SU-DHL-6 (cell line): Measurements from ENCODE around the gene TIPARP.

Experiments used
- H2AFZ ChIP-seq: fragments of 200-600 bp; sonication (generic); 2 replicates; pipeline ENCODE4 v1.6.1; 2014; ENCODE audit warnings: low read depth, mild to moderate bottlenecking, moderate library complexity, mixed read lengths, antibody characterized with exemption, low read length; ENCODE audit not compliant: severe bottlenecking
- H3F3A ChIP-seq: fragments of 200-600 bp; shearing (Covaris generic); 2 replicates; pipeline ENCODE4 v1.6.0; 2016; ENCODE audit warnings: antibody characterized with exemption, mild to moderate bottlenecking; ENCODE audit not compliant: insufficient read depth
- H3K27ac ChIP-seq: fragments of 200-600 bp; sonication (generic); 2 replicates; pipeline ENCODE4 v1.5.1; 2016; ENCODE audit warnings: low read depth, mild to moderate bottlenecking, low read length, moderate library complexity, mixed read lengths
- H3K27me3 ChIP-seq: fragments of 200-600 bp; sonication (generic), shearing (Covaris generic); 2 replicates; pipeline ENCODE4 v1.6.0; 2014; ENCODE audit warnings: mild to moderate bottlenecking, low read length
- H3K36me3 ChIP-seq: fragments of 200-600 bp; sonication (generic); 2 replicates; pipeline ENCODE4 v1.6.1; 2014; ENCODE audit warnings: mild to moderate bottlenecking, low read length, mixed read lengths
- H3K4me2 ChIP-seq: fragments of 300-600, 200-600 bp; shearing (Covaris generic), sonication (generic); 2 replicates; pipeline ENCODE4 v1.6.0; 2014; ENCODE audit warnings: low read length, low read depth, mild to moderate bottlenecking; ENCODE audit not compliant: poor library complexity, severe bottlenecking
- H3K4me3 ChIP-seq: fragments of 200-600 bp; sonication (generic); 2 replicates; pipeline ENCODE4 v1.5.1; 2014; ENCODE audit warnings: antibody characterized with exemption, low read length, mild to moderate bottlenecking, mixed read lengths; ENCODE audit not compliant: insufficient read depth, poor library complexity, severe bottlenecking
- H3K79me2 ChIP-seq: fragments of 200-600 bp; sonication (generic); 2 replicates; pipeline ENCODE4 v1.6.1; 2014; ENCODE audit warnings: mild to moderate bottlenecking, low read length, moderate library complexity; ENCODE audit not compliant: insufficient read depth
- H3K9ac ChIP-seq: fragments of 200-600 bp; sonication (generic); 2 replicates; pipeline ENCODE4 v1.7.0; 2014; ENCODE audit warnings: mild to moderate bottlenecking, low read length
- H3K9me2 ChIP-seq: fragments of 200-600 bp; sonication (generic); replicated peaks from 2 replicates; pipeline ENCODE4 v1.6.1; 2014; ENCODE audit warnings: low read length; ENCODE audit not compliant: insufficient read depth
- H3K9me3 ChIP-seq: fragments of 200-600 bp; sonication (generic); 2 replicates; pipeline ENCODE4 v1.6.1; 2014; ENCODE audit warnings: low read length, mixed read lengths; ENCODE audit not compliant: insufficient read depth
- H4K20me1 ChIP-seq: fragments of 200-600 bp; sonication (generic); 2 replicates; pipeline ENCODE4 v1.6.1; 2014; ENCODE audit warnings: low read depth, mild to moderate bottlenecking, antibody characterized with exemption, low read length, moderate library complexity, mixed read lengths
- CTCF ChIP-seq: fragments of 200-600 bp; sonication (generic); IDR thresholded peaks from one replicate; pipeline ENCODE4 v1.5.1; 2017; ENCODE audit warnings: antibody characterized with exemption, mild to moderate bottlenecking, low read length, moderate library complexity; ENCODE audit not compliant: insufficient read depth, poor library complexity, severe bottlenecking
- EZH2phosphoT487 ChIP-seq: fragments of 200-600 bp; sonication (generic), shearing (Covaris generic); conservative IDR thresholded peaks from 2 replicates; pipeline ENCODE4 v1.6.1; 2018; ENCODE audit warnings: mild to moderate bottlenecking, antibody characterized with exemption, low read length, moderate library complexity, mixed read lengths

Gene TIPARP

GRCh38 chr3:156747046-156747445 lies 72.7 kb downstream of the TIPARP start:
- H4K20me1 ChIP-seq = no peaks in the 10 kb centered on the region
- H3K27ac ChIP-seq = no peak overlapping the region
- H3K36me3 ChIP-seq = no peaks in the 10 kb centered on the region; the same call in 1 of the 2 replicates

GRCh38 chr3:156749244-156749643 lies 74.9 kb downstream of the TIPARP start:
- Histone ChIP-seq H3K4me3 (no peak overlapping the region), H3K36me3 (no peaks in the 10 kb centered on the region; the same call in 1 of the 2 replicates), H2AFZ (no peak overlapping the region), H3F3A (no peaks in the 10 kb centered on the region), H3K9me3 (peaks cover 18% of the 10 kb centered on the region; the same call in 1 of the 2 replicates), H4K20me1 (no peaks in the 10 kb centered on the region), H3K79me2 (no peaks in the 10 kb centered on the region), H3K27me3 (no peaks in the 10 kb centered on the region), H3K9me2 (no peaks in the 10 kb centered on the region), H3K4me2 (no peak overlapping the region), H3K9ac (no peak overlapping the region), H3K27ac (no peak overlapping the region)
- no peak for TF ChIP-seq CTCF
- no peak for TF ChIP-seq EZH2phosphoT487

More at GRCh38 chr3:156747046-156747445, 72.7 kb downstream of the TIPARP start:
- Histone ChIP-seq H2AFZ (no peak overlapping the region), H3K4me3 (no peak overlapping the region), H3K9ac (no peak overlapping the region), H3K4me2 (no peak overlapping the region), H3K27me3 (no peaks in the 10 kb centered on the region), H3F3A (no peaks in the 10 kb centered on the region), H3K79me2 (no peaks in the 10 kb centered on the region), H3K9me2 (no peaks in the 10 kb centered on the region), H3K9me3 (peaks cover 18% of the 10 kb centered on the region; the same call in 1 of the 2 replicates)
- TF ChIP-seq CTCF = no peak

GRCh38 chr3:156750191-156750873 lies 75.9 kb downstream of the TIPARP start:
- no peaks in the 10 kb centered on the region for H3K79me2 ChIP-seq
- no peak overlapping the region for H3K9ac ChIP-seq
- no peaks in the 10 kb centered on the region for H4K20me1 ChIP-seq
- H3F3A ChIP-seq = no peaks in the 10 kb centered on the region
- no peak overlapping the region for H3K27ac ChIP-seq
- H3K36me3 ChIP-seq = no peaks in the 10 kb centered on the region; the same call in 1 of the 2 replicates
- H3K27me3 ChIP-seq = no peaks in the 10 kb centered on the region
- H3K4me3 ChIP-seq = no peak overlapping the region
- TF ChIP-seq CTCF (no peak), EZH2phosphoT487 (no peak)
- H3K4me2 ChIP-seq = no peak overlapping the region
- H3K9me3 ChIP-seq = peaks cover 18% of the 10 kb centered on the region; the same call in 1 of the 2 replicates
- no peak overlapping the region for H2AFZ ChIP-seq
- H3K9me2 ChIP-seq = no peaks in the 10 kb centered on the region
